ENCODE measurements around the gene RGR.

- TF ChIP-seq RAD21 (IDR thresholded peaks at IDR 0.05; ENCODE audit: low read depth) (no peak), EGR1 (IDR thresholded peaks at IDR 0.05) (no peak), EP300 (IDR thresholded peaks at IDR 0.05; ENCODE audit: borderline replicate concordance) (no peak), MAX (IDR thresholded peaks at IDR 0.05) (no peak), REST (IDR thresholded peaks at IDR 0.05; ENCODE audit: low read depth) (no peak), NFIC (IDR thresholded peaks at IDR 0.05) (no peak), TCF12 (IDR thresholded peaks at IDR 0.05; ENCODE audit: low read depth) (no peak), FOXM1 (IDR thresholded peaks at IDR 0.05; ENCODE audit: borderline replicate concordance, low read depth) (no peak), TAF1 (IDR thresholded peaks at IDR 0.05; ENCODE audit: low read depth) (no peak), CEBPB (IDR thresholded peaks at IDR 0.05) (no peak), CREB1 (IDR thresholded peaks at IDR 0.05; ENCODE audit: low read depth) (no peak)
These were observed 63.2 kb downstream of the RGR start for GRCh38 chr10:84308021-84308420.
